Prostate gland (tissue), 2 donors: ENCODE data around the gene ZNF536. TPM values are rescaled to one million over a fixed set of nuclear protein-coding genes. Genes with fewer than 3 reads are reported as not detected.

Experiments
- DNase-seq: peaks from one replicate; pipeline ENCODE4 v3.0.0-alpha.2; 2019; ENCODE audit warnings: low spot score
- H3K27ac ChIP-seq, 2 donors: fragments of 200-600 bp; sonication (generic); 2 replicates each; pipeline ENCODE4 v1.5.1; 2017 to 2019
- H3K27me3 ChIP-seq: fragments of 200-600 bp; sonication (generic); replicated peaks from 2 replicates; pipeline ENCODE4 v1.5.1; 2019; ENCODE audit not compliant: insufficient read depth
- H3K36me3 ChIP-seq, 2 donors: fragments of 200-600 bp; sonication (generic); 1 replicate in 1 of 2; 2 replicates in 1 of 2; pipeline versions ENCODE4 v1.5.1 to v1.8.1; 2017 to 2019
- H3K4me1 ChIP-seq: fragments of 200-600 bp; sonication (generic); replicated peaks from 2 replicates; pipeline ENCODE4 v1.5.1; 2019
- H3K4me3 ChIP-seq, 2 donors: fragments of 200-600 bp; sonication (generic); 2 replicates each; pipeline ENCODE4 v1.5.1; 2017 to 2019
- H3K9me3 ChIP-seq: fragments of 200-600 bp; sonication (generic); 2 replicates; pipeline ENCODE4 v1.5.1; 2017
- CTCF ChIP-seq, 4 experiments: fragments of 200-600 bp in 2 of 4; fragments of 450-650 bp in 2 of 4; sonication (generic) in 2 of 4; IDR thresholded peaks; 1 replicate in 3 of 4; 2 replicates in 1 of 4; pipeline ENCODE4 v1.5.1; 2016 to 2019; ENCODE audit warnings: antibody characterized with exemption in 4 of 4, mild to moderate bottlenecking in 2 of 4, moderate library complexity in 2 of 4
- POLR2A ChIP-seq: fragments of 450-650 bp; IDR thresholded peaks from one replicate; pipeline ENCODE4 v1.6.1; 2016; ENCODE audit warnings: antibody characterized with exemption, mild to moderate bottlenecking
- POLR2AphosphoS5 ChIP-seq: sonication (generic); formaldehyde crosslinking; IDR thresholded peaks from one replicate; pipeline ENCODE4 v1.6.1; 2017; ENCODE audit warnings: antibody characterized with exemption
- WGBS: methylation state at CpG from one replicate; pipeline ENCODE4 v1.1.5; 2018; 5-methylcytosine and 5-hydroxymethylcytosine counted together
- intact Hi-C: fragments of 100-400 bp; cut with DNase I; formaldehyde crosslinking; loops from one replicate; pipeline ENCODE4 v1.14.2; 2022
- total RNA-seq, 2 donors: library from RNA; depleted of rRNA; stranded (reverse); fragments of >200 nt; gene quantifications; one replicate each; pipeline ENCODE4 v1.1.0, GENCODE V29; 2016

ZNF536 gene
- total RNA-seq, 2 donors from 2014 or later: 1.1 to 42.0 TPM

GRCh38 chr19:30556230-30556711 lies 184.1 kb downstream of the ZNF536 start:
- intact Hi-C loops: no loop called here
- 35% methylated on average over 6 of the region's 6 CpGs for WGBS

GRCh38 chr19:30557212-30557611 lies 185.0 kb downstream of the ZNF536 start:
- no peak for DNase-seq
- TF ChIP-seq CTCF (IDR thresholded peaks at IDR 0.05): no peak
- no peak for TF ChIP-seq POLR2A
- no peak for TF ChIP-seq POLR2AphosphoS5
- no peaks in the 10 kb centered on the region for H3K36me3 ChIP-seq
- no peak overlapping the region for H3K27ac ChIP-seq
- WGBS: 48% methylated on average over 4 of the region's 4 CpGs
- peaks cover 2% of the 10 kb centered on the region for H3K4me1 ChIP-seq
- H3K4me3 ChIP-seq: no peak overlapping the region
- no peaks in the 10 kb centered on the region for H3K9me3 ChIP-seq
- intact Hi-C loops: no loop called here
- H3K27me3 ChIP-seq: no peaks in the 10 kb centered on the region

More at GRCh38 chr19:30556230-30556711, 184.1 kb downstream of the ZNF536 start:
- Histone ChIP-seq H3K9me3 (no peaks in the 10 kb centered on the region), H3K27me3 (no peaks in the 10 kb centered on the region), H3K4me1 (peaks cover 2% of the 10 kb centered on the region), H3K4me3 (no peak overlapping the region), H3K27ac (peak overlapping the region in 1 of 2 donors; percentile 8), H3K36me3 (no peaks in the 10 kb centered on the region)
- TF ChIP-seq POLR2A (no peak), POLR2AphosphoS5 (peak; percentile 31), CTCF (IDR thresholded peaks at IDR 0.05) (no peak)
- no peak for DNase-seq

GRCh38 chr19:30557927-30558557 lies 185.9 kb downstream of the ZNF536 start:
- whole genome bisulfite sequencing: 90% methylated on average over 13 of the region's 13 CpGs
- TF ChIP-seq CTCF (IDR thresholded peaks at IDR 0.05) (no peak), POLR2AphosphoS5 (no peak), POLR2A (no peak)

GRCh38 chr19:30558793-30559192 lies 186.6 kb downstream of the ZNF536 start:
- Histone ChIP-seq H3K4me3 (no peak overlapping the region), H3K36me3 (no peaks in the 10 kb centered on the region), H3K27ac (no peak overlapping the region), H3K9me3 (no peaks in the 10 kb centered on the region), H3K4me1 (peaks cover 2% of the 10 kb centered on the region), H3K27me3 (no peaks in the 10 kb centered on the region)
- intact Hi-C loops: no loop called here
- no peak for DNase-seq
- TF ChIP-seq CTCF (IDR thresholded peaks at IDR 0.05) (no peak), POLR2A (no peak), POLR2AphosphoS5 (no peak)
- WGBS: 96% methylated on average over 6 of the region's 6 CpGs

More at GRCh38 chr19:30557927-30558557, 185.9 kb downstream of the ZNF536 start:
- Histone ChIP-seq H3K27ac (no peak overlapping the region), H3K4me1 (peaks cover 2% of the 10 kb centered on the region), H3K4me3 (no peak overlapping the region), H3K9me3 (no peaks in the 10 kb centered on the region), H3K36me3 (no peaks in the 10 kb centered on the region), H3K27me3 (no peaks in the 10 kb centered on the region)
- intact Hi-C loops: no loop called here
- no peak for DNase-seq

- WGBS: 88% methylated on average over 9 of the region's 9 CpGs
- no peaks in the 10 kb centered on the region for H3K36me3 ChIP-seq
These were observed 187.3 kb downstream of the ZNF536 start for GRCh38 chr19:30559446-30559845.

More at GRCh38 chr19:30559446-30559845, 187.3 kb downstream of the ZNF536 start:
- intact Hi-C loops: no loop called here
- Histone ChIP-seq H3K27me3 (no peaks in the 10 kb centered on the region), H3K27ac (no peak overlapping the region), H3K4me1 (peaks cover 2% of the 10 kb centered on the region), H3K4me3 (no peak overlapping the region), H3K9me3 (no peaks in the 10 kb centered on the region)
- no peak for TF ChIP-seq POLR2A
- no peak for TF ChIP-seq CTCF (IDR thresholded peaks at IDR 0.05)
- TF ChIP-seq POLR2AphosphoS5: no peak
- no peak for DNase-seq
